ENCODE data around the gene FAM107B.

DNA sequence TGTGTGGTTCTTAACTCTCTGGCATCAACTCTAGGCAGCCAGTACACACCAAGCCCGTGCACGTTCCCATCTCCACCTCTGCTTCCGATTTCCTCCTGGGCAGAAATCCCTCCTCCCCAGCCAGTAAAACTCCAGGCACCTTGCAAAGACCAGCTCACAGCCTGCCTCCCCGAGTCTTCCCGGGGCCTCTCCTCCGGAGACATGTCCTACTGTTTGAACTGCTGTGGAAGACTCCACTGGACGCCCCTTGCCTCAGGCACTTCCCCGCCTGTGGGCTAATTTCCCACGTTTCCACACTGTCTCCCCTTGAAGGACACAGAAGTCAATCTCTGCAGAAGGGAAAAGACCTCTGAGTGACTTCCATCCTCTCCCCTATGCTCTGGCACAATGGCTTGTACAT is 233.3 kb downstream of the FAM107B start:
- no peak for TF ChIP-seq MAX (IDR thresholded peaks at IDR 0.05; ENCODE audit: insufficient read depth, insufficient read length)
- no peak for TF ChIP-seq EZH2 (IDR thresholded peaks at IDR 0.05; ENCODE audit: borderline replicate concordance, low read depth, low read length, severe bottlenecking)
- TF ChIP-seq JUN (IDR thresholded peaks at IDR 0.05; ENCODE audit: borderline replicate concordance, insufficient read depth, insufficient read length, low read depth): no peak
- TF ChIP-seq, protein P1, sequence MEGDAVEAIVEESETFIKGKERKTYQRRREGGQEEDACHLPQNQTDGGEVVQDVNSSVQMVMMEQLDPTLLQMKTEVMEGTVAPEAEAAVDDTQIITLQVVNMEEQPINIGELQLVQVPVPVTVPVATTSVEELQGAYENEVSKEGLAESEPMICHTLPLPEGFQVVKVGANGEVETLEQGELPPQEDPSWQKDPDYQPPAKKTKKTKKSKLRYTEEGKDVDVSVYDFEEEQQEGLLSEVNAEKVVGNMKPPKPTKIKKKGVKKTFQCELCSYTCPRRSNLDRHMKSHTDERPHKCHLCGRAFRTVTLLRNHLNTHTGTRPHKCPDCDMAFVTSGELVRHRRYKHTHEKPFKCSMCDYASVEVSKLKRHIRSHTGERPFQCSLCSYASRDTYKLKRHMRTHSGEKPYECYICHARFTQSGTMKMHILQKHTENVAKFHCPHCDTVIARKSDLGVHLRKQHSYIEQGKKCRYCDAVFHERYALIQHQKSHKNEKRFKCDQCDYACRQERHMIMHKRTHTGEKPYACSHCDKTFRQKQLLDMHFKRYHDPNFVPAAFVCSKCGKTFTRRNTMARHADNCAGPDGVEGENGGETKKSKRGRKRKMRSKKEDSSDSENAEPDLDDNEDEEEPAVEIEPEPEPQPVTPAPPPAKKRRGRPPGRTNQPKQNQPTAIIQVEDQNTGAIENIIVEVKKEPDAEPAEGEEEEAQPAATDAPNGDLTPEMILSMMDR (IDR thresholded peaks at IDR 0.05; ENCODE audit: extremely low read depth in 1 of 2, insufficient read depth in 1 of 2, low read depth in 1 of 2, low read length in 2 of 2): no peak

All from endothelial cell of umbilical vein (primary cell).